GM11168 (cell line): ENCODE results near the gene CCDC73.
"Not testable (repeated sequence)": the region's sequence is repeated elsewhere in the genome, so short reads cannot be mapped to it uniquely, and the experiment has no call there.

ENCODE experiments used
- in situ Hi-C: fragments of 300-500 bp; cut with MboI; formaldehyde crosslinking; loops from one replicate; pipeline ENCODE4 v1.12.0; 2022; ENCODE audit warnings: low sequenced_read_pairs; ENCODE audit not compliant: unreplicated experiment

Gene CCDC73

GRCh38 chr11:32606220-32606619, 188.2 kb downstream of the CCDC73 start:
- in situ Hi-C loops, result no loop called here

GRCh38 chr11:32602657-32603415, 191.6 kb downstream of the CCDC73 start:
- in situ Hi-C loops, result no loop called here

- in situ Hi-C loops, result no loop called here
Observed at GRCh38 chr11:32597921-32598320, 196.5 kb downstream of the CCDC73 start.

DNA sequence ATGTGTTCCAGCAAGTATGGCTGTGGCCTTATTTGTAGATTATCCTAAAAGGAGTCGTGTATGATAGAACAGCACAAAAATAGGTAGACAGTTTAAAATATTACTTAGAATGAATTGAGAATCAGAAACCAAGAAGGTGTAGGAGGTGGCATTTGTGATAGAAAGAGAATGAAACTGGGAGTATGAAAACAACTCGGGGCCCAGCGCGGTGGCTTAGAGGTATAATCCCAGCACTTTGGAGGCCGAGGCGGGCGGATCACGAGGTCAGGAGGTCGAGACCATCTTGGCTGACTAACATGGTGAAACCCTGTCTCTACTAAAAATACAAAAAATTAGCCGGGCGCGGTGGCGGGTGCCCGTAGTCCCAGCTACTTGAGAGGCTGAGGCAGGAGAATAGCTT, 198.3 kb downstream of the CCDC73 start:
- in situ Hi-C loops, result not testable (repeated sequence)

DNA sequence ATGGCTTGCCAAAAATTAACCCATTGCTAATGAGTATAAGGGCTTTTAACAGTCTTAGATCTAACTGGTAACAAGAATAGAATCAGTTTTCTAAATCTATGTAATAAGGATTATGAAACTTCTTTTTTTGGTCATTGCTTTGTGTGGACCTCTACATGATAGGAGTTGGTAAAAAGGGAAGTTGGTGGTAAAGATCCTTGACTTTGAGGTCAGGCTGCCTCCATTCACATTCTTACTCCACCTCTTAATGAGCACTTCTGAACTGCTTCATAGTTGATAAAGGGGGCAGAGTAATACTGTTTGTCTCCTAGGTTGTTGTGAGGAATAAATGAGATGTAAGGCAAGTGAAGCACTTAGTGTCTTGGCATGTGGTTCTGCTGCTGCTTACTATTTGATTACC, 200.2 kb downstream of the CCDC73 start:
- in situ Hi-C loops, result no loop called here

DNA sequence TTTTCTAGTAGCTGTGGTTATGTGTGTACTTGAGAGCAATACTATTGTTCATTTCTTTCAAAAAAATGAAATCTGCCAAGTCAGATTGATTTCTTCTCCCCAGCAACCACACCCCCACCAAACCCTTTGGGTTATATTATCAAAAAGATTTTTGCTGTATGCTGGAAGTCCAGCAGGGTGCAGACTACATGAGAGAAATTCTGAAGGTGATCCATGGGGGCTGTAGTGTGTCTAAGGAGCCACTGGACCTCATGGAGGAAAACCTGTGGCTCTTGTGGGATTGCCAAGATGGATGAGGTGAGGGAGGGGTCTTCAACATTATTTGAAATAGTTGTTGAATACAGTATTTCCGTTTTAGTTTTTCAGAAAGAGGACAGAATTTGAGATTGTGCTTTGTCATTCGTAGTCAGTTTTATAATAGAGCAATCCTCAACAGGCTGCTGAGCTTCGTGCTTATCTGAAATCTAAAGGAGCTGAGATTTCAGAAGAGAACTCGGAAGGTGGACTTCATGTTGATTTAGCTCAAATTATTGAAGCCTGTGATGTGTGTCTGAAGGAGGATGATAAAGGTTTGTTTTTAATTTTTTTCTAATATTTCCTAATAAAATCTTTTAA, 207.8 kb downstream of the CCDC73 start:
- in situ Hi-C loops, result no loop called here

- in situ Hi-C loops, result no loop called here
Observed at GRCh38 chr11:32584921-32585320, 209.5 kb downstream of the CCDC73 start.

- in situ Hi-C loops, result no loop called here
Observed at GRCh38 chr11:32583459-32584271, 210.8 kb downstream of the CCDC73 start, which contains the start of gene EIF3M. EIF3M (plus strand) TSS chr11:32583831; CDS start chr11:32583888, 57 bp downstream.

GRCh38 chr11:32581556-32581955, 212.9 kb downstream of the CCDC73 start:
- in situ Hi-C loops, result no loop called here

GRCh38 chr11:32580967-32581366, 213.5 kb downstream of the CCDC73 start:
- in situ Hi-C loops, result no loop called here

- in situ Hi-C loops, result no loop called here
Observed at GRCh38 chr11:32576456-32576855, 218.0 kb downstream of the CCDC73 start.

- in situ Hi-C loops, result no loop called here
Observed at GRCh38 chr11:32575070-32575469, 219.4 kb downstream of the CCDC73 start.

- in situ Hi-C loops, result no loop called here
Observed at GRCh38 chr11:32574421-32574820, 220.0 kb downstream of the CCDC73 start.

- in situ Hi-C loops, result no loop called here
Observed at GRCh38 chr11:32573228-32573627, 221.2 kb downstream of the CCDC73 start.

DNA sequence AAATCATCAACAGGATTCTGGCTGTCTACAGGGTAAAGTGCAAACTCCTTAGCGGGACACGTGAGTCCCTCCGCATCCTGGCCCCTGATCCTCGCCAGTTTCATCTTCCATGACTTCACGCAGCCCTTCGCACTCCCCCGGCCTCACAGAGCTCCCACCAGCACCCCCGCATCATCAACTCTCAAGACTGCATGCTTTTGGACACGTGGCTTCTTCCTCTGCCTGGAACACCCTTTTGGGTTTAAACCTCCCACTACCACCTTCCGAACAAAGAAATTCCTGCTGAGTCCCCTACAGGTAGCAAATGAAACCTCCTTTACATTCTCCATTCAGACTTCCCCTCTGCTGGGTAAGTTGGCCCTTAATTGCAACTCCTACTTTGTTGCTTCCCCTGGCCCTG, 223.4 kb downstream of the CCDC73 start:
- in situ Hi-C loops, result no loop called here

- in situ Hi-C loops, result no loop called here
Observed at GRCh38 chr11:32569313-32569881, 225.1 kb downstream of the CCDC73 start.

DNA sequence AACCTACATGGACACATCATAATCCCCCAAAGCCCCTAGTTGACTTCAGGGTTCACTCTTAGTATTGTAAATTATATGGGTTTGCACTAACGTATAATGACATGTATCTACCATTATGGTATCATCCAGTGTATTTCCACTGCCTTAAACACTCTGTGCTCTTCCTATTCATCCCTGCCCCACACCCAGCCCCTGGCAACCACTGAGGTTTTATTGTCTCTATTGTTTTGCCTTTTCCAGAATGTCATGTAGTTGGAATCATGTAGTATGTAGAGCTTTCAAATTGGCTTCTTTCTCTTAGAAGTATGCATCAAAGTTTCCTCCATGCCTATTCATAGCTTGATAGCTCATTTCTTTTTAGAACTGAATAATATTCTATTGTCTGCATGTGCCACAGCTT, 227.3 kb downstream of the CCDC73 start:
- in situ Hi-C loops, result no loop called here

- in situ Hi-C loops, result no loop called here
Observed at GRCh38 chr11:32566517-32566916, 227.9 kb downstream of the CCDC73 start.

DNA sequence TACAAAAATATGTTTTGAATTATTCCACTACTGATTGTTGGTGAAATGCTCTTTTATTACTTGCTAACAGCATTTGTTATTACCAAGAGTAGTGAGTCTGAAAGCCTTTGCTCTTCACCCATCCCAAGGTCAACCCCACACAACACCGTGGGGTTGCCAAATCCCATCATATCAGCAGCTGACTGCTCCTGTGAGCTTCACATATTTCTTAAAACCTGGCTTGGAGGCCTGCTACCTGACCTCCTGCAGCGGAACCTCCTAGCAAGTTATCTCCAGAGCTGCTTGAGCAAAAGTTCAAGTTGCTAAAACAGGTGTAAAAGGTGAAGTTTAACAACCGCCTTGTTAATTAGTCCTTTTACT, 230.9 kb downstream of the CCDC73 start:
- in situ Hi-C loops, result no loop called here

- in situ Hi-C loops, result no loop called here
Observed at GRCh38 chr11:32562839-32563599, 231.4 kb downstream of the CCDC73 start.
